ENCODE results near the gene CSRNP3. TPM values are rescaled to one million over a fixed set of nuclear protein-coding genes. Genes with fewer than 3 reads are reported as not detected.
A peak's percentile ranks its signal among the peaks of the same experiment; 100 is the strongest.

CSRNP3 gene
- total RNA-seq (15.6 TPM), polyA plus RNA-seq (ENCODE audit: insufficient read depth in 1 of 8, insufficient read length in 8 of 8, low replicate concordance in 1 of 8) (10 to 100 TPM in 6 of 8 donors, 1 to 10 TPM in 2; 5.9 to 14.7 (median 12.4) TPM)
- long read RNA-seq, donor 1, full-length matches to known transcripts: 3 of 3 reads
- long read RNA-seq, donor 1, partial matches to known transcripts: 0 of 3 reads
- long read RNA-seq, donor 1, other reads (novel, unspliced or antisense): 0 of 3 reads
- long read RNA-seq, donor 2: 0 reads
- long read RNA-seq, donor 3, full-length matches to known transcripts: 3 of 3 reads
- long read RNA-seq, donor 3, partial matches to known transcripts: 0 of 3 reads
- long read RNA-seq, donor 3, other reads (novel, unspliced or antisense): 0 of 3 reads
- long read RNA-seq, donor 4, full-length matches to known transcripts: 6 of 6 reads
- long read RNA-seq, donor 4, partial matches to known transcripts: 0 of 6 reads
- long read RNA-seq, donor 4, other reads (novel, unspliced or antisense): 0 of 6 reads
- long read RNA-seq, donor 5, full-length matches to known transcripts: 6 of 6 reads
- long read RNA-seq, donor 5, partial matches to known transcripts: 0 of 6 reads
- long read RNA-seq, donor 5, other reads (novel, unspliced or antisense): 0 of 6 reads
- long read RNA-seq, donor 6, full-length matches to known transcripts: 2 of 2 reads
- long read RNA-seq, donor 6, partial matches to known transcripts: 0 of 2 reads
- long read RNA-seq, donor 6, other reads (novel, unspliced or antisense): 0 of 2 reads
- long read RNA-seq, donor 7, partial matches to known transcripts: 0 of 5 reads
- long read RNA-seq, donor 7, other reads (novel, unspliced or antisense): 0 of 5 reads
- long read RNA-seq, donor 8: 0 reads
- long read RNA-seq, donor 9, full-length matches to known transcripts: 3 of 3 reads
- long read RNA-seq, donor 9, partial matches to known transcripts: 0 of 3 reads
- long read RNA-seq, donor 9, other reads (novel, unspliced or antisense): 0 of 3 reads
- long read RNA-seq, donor 10, full-length matches to known transcripts: 6 of 6 reads
- long read RNA-seq, donor 10, partial matches to known transcripts: 0 of 6 reads
- long read RNA-seq, donor 10, other reads (novel, unspliced or antisense): 0 of 6 reads
- long read RNA-seq, donor 11, full-length matches to known transcripts: 2 of 2 reads
- long read RNA-seq, donor 11, partial matches to known transcripts: 0 of 2 reads
- long read RNA-seq, donor 11, other reads (novel, unspliced or antisense): 0 of 2 reads

- 0% methylated on average over 2 of the region's 8 CpGs for WGBS (ENCODE audit: insufficient coverage)
- Histone ChIP-seq H3K9me3 (replicated peaks; ENCODE audit: control insufficient read depth, low read depth, low read length) (no peaks in the 10 kb centered on the region), H3K27ac (ENCODE audit: low read length) (peak within 1 kb of the TSS; percentile 53), H3K4me3 (ENCODE audit: low read length) (peak within 1 kb of the TSS; percentile 57), H3K27me3 (ENCODE audit: control insufficient read depth, insufficient read depth, low read length) (no peaks in the 10 kb centered on the region), H3K36me3 (ENCODE audit: control insufficient read depth, insufficient read depth, low read length) (no peaks in the 10 kb centered on the region), H3K4me1 (ENCODE audit: control insufficient read depth, insufficient read depth, low read length) (no peaks in the 10 kb centered on the region)
- DNase-seq: peak; percentile 99
These were observed at the start of gene CSRNP3 for GRCh38 chr2:165469417-165469816. CSRNP3 (plus strand) TSS chr2:165469698; CDS start chr2:165595066, 125,368 bp downstream.

- no peak for DNase-seq
These were observed 49.3 kb upstream of the CSRNP3 start for GRCh38 chr2:165420231-165420630.

GRCh38 chr2:165423081-165423480 lies 46.4 kb upstream of the CSRNP3 start:
- Histone ChIP-seq H3K27me3 (ENCODE audit: control insufficient read depth, insufficient read depth, low read length) (no peaks in the 10 kb centered on the region), H3K27ac (ENCODE audit: low read length) (no peak overlapping the region), H3K4me1 (ENCODE audit: control insufficient read depth, insufficient read depth, low read length) (no peaks in the 10 kb centered on the region), H3K4me3 (ENCODE audit: low read length) (no peak overlapping the region), H3K9me3 (replicated peaks; ENCODE audit: control insufficient read depth, low read depth, low read length) (peaks cover 9% of the 10 kb centered on the region), H3K36me3 (ENCODE audit: control insufficient read depth, insufficient read depth, low read length) (no peaks in the 10 kb centered on the region)
- no peak for DNase-seq
- WGBS (ENCODE audit: insufficient coverage): 63% methylated on average over 1 of the region's 3 CpGs

More at GRCh38 chr2:165420231-165420630, 49.3 kb upstream of the CSRNP3 start:
- Histone ChIP-seq H3K27ac (ENCODE audit: low read length) (no peak overlapping the region), H3K4me1 (ENCODE audit: control insufficient read depth, insufficient read depth, low read length) (no peaks in the 10 kb centered on the region), H3K4me3 (ENCODE audit: low read length) (no peak overlapping the region), H3K9me3 (replicated peaks; ENCODE audit: control insufficient read depth, low read depth, low read length) (peaks cover 16% of the 10 kb centered on the region), H3K36me3 (ENCODE audit: control insufficient read depth, insufficient read depth, low read length) (no peaks in the 10 kb centered on the region), H3K27me3 (ENCODE audit: control insufficient read depth, insufficient read depth, low read length) (no peaks in the 10 kb centered on the region)

GRCh38 chr2:165425556-165425955 lies 43.9 kb upstream of the CSRNP3 start:
- H3K27ac ChIP-seq (ENCODE audit: low read length): no peak overlapping the region
- H3K27me3 ChIP-seq (ENCODE audit: control insufficient read depth, insufficient read depth, low read length): no peaks in the 10 kb centered on the region
- H3K4me1 ChIP-seq (ENCODE audit: control insufficient read depth, insufficient read depth, low read length): no peaks in the 10 kb centered on the region
- 40% methylated on average over 2 of the region's 2 CpGs for WGBS (ENCODE audit: insufficient coverage)
- H3K4me3 ChIP-seq (ENCODE audit: low read length): no peak overlapping the region
- DNase-seq: no peak
- H3K36me3 ChIP-seq (ENCODE audit: control insufficient read depth, insufficient read depth, low read length): no peaks in the 10 kb centered on the region
- H3K9me3 ChIP-seq (replicated peaks; ENCODE audit: control insufficient read depth, low read depth, low read length): peaks cover 9% of the 10 kb centered on the region

- H3K27ac ChIP-seq (ENCODE audit: low read length): no peak overlapping the region
- no peaks in the 10 kb centered on the region for H3K27me3 ChIP-seq (ENCODE audit: control insufficient read depth, insufficient read depth, low read length)
- WGBS (ENCODE audit: insufficient coverage): 72% methylated on average over 4 of the region's 4 CpGs
- H3K9me3 ChIP-seq (replicated peaks; ENCODE audit: control insufficient read depth, low read depth, low read length): peaks cover 7% of the 10 kb centered on the region
- H3K4me1 ChIP-seq (ENCODE audit: control insufficient read depth, insufficient read depth, low read length): no peaks in the 10 kb centered on the region
- no peaks in the 10 kb centered on the region for H3K36me3 ChIP-seq (ENCODE audit: control insufficient read depth, insufficient read depth, low read length)
- H3K4me3 ChIP-seq (ENCODE audit: low read length): no peak overlapping the region
- DNase-seq: no peak
These were observed 41.8 kb upstream of the CSRNP3 start for GRCh38 chr2:165427686-165428085.

GRCh38 chr2:165428926-165429325 lies 40.6 kb upstream of the CSRNP3 start:
- WGBS (ENCODE audit: insufficient coverage): no CpG with 5 or more reads among the region's 1 CpG
- DNase-seq: no peak

GRCh38 chr2:165431014-165431413 lies 38.5 kb upstream of the CSRNP3 start:
- Histone ChIP-seq H3K27ac (ENCODE audit: low read length) (no peak overlapping the region), H3K36me3 (ENCODE audit: control insufficient read depth, insufficient read depth, low read length) (no peaks in the 10 kb centered on the region), H3K4me1 (ENCODE audit: control insufficient read depth, insufficient read depth, low read length) (no peaks in the 10 kb centered on the region), H3K27me3 (ENCODE audit: control insufficient read depth, insufficient read depth, low read length) (no peaks in the 10 kb centered on the region), H3K4me3 (ENCODE audit: low read length) (no peak overlapping the region), H3K9me3 (replicated peaks; ENCODE audit: control insufficient read depth, low read depth, low read length) (no peaks in the 10 kb centered on the region)
- no peak for DNase-seq

More at GRCh38 chr2:165428926-165429325, 40.6 kb upstream of the CSRNP3 start:
- Histone ChIP-seq H3K9me3 (replicated peaks; ENCODE audit: control insufficient read depth, low read depth, low read length) (no peaks in the 10 kb centered on the region), H3K4me3 (ENCODE audit: low read length) (no peak overlapping the region), H3K4me1 (ENCODE audit: control insufficient read depth, insufficient read depth, low read length) (no peaks in the 10 kb centered on the region), H3K36me3 (ENCODE audit: control insufficient read depth, insufficient read depth, low read length) (no peaks in the 10 kb centered on the region), H3K27ac (ENCODE audit: low read length) (no peak overlapping the region), H3K27me3 (ENCODE audit: control insufficient read depth, insufficient read depth, low read length) (no peaks in the 10 kb centered on the region)

- Histone ChIP-seq H3K4me1 (ENCODE audit: control insufficient read depth, insufficient read depth, low read length) (no peaks in the 10 kb centered on the region), H3K36me3 (ENCODE audit: control insufficient read depth, insufficient read depth, low read length) (no peaks in the 10 kb centered on the region), H3K27me3 (ENCODE audit: control insufficient read depth, insufficient read depth, low read length) (no peaks in the 10 kb centered on the region), H3K27ac (ENCODE audit: low read length) (no peak overlapping the region), H3K4me3 (ENCODE audit: low read length) (no peak overlapping the region), H3K9me3 (replicated peaks; ENCODE audit: control insufficient read depth, low read depth, low read length) (no peaks in the 10 kb centered on the region)
- DNase-seq: no peak
These were observed 37.1 kb upstream of the CSRNP3 start for GRCh38 chr2:165432234-165432966.

GRCh38 chr2:165434865-165435496 lies 34.5 kb upstream of the CSRNP3 start:
- Histone ChIP-seq H3K27me3 (ENCODE audit: control insufficient read depth, insufficient read depth, low read length) (no peaks in the 10 kb centered on the region), H3K4me1 (ENCODE audit: control insufficient read depth, insufficient read depth, low read length) (no peaks in the 10 kb centered on the region), H3K4me3 (ENCODE audit: low read length) (no peak overlapping the region), H3K9me3 (replicated peaks; ENCODE audit: control insufficient read depth, low read depth, low read length) (no peaks in the 10 kb centered on the region), H3K27ac (ENCODE audit: low read length) (no peak overlapping the region), H3K36me3 (ENCODE audit: control insufficient read depth, insufficient read depth, low read length) (no peaks in the 10 kb centered on the region)
- WGBS (ENCODE audit: insufficient coverage): 88% methylated on average over 1 of the region's 1 CpG
- no peak for DNase-seq

Data from muscle of leg (tissue), 16 donors.